IPS-11a (cell line): ENCODE data around the gene MED15.
"Not testable (repeated sequence)": the region's sequence is repeated elsewhere in the genome, so short reads cannot be mapped to it uniquely, and the experiment has no call there.

Experiments
- H3K4me3 ChIP-seq: one replicate; pipeline ENCODE4 v1.5.1; 2013; ENCODE audit warnings: low read depth, low read length, control low read depth

The MED15 gene

DNA sequence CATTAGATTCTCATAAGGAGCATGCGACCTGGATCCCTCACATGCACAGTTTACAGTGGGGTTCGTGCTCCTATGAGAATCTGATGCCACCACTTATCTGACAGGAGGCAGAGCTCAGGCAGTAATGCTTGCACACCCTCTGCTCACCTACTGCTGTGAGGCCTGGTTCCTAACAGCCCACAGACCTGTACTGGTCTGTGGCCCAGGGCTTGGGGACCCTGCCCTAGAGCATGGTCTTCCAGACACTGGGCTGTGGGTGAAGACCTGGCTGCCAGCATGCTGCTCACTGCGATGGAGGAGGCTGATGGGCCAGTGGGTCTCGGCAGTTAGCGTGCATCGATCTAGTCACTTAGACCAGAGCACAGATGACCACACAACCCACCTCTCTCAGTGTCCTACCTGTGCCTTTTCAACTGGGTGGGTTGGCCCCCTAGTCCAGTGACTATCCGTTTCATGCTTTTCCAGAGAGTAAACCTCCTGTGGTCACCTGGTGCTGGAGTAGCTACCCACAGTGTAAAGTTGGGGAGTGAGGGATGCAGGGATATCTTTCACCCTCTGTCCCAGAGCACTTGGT, 21.1 kb downstream of the MED15 start:
- no peak overlapping the region for H3K4me3 ChIP-seq

DNA sequence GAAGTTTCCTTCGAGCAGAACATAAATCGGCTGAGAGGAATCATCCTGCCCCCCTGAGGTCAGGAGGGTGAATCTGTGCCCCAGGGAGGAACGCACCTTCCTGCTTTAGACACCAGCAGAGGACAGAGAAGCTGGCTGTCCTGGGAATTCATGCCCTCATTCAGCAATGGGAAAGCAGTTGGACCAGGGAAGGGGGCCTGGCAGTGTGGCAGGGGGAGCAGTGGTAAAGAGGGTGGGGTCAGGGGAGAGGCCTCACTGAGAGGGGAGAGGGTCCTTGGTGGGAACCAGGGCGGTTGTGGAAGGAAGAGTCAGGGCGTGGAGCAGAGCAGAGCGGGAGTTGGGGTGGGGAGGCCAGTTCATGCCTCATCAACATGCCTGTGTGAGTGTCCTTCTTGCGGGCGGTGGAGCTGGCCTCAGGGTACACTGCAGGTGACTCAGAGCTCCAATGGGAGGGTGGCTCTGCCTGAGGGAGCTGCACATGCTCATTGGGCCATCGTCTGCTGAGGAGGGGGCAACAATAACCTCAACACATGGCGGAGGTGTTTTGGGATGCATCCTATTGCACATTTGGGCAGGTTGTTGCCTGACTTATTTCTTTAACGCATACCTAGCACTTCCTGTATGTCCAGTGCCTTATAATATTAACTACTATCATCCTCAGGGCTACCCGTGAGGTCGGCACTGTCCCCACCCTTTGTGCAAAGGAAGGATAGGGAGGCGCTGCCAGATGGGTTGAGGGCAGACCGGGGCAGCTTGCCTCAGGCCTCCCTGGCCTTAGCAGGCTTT, 23.2 kb downstream of the MED15 start:
- no peak overlapping the region for H3K4me3 ChIP-seq

GRCh38 chr22:20531154-20531403, 23.7 kb downstream of the MED15 start:
- H3K4me3 ChIP-seq = no peak overlapping the region

GRCh38 chr22:20531404-20532201, 24.2 kb downstream of the MED15 start:
- no peak overlapping the region for H3K4me3 ChIP-seq

GRCh38 chr22:20532256-20532993, 25.0 kb downstream of the MED15 start:
- H3K4me3 ChIP-seq = no peak overlapping the region

DNA sequence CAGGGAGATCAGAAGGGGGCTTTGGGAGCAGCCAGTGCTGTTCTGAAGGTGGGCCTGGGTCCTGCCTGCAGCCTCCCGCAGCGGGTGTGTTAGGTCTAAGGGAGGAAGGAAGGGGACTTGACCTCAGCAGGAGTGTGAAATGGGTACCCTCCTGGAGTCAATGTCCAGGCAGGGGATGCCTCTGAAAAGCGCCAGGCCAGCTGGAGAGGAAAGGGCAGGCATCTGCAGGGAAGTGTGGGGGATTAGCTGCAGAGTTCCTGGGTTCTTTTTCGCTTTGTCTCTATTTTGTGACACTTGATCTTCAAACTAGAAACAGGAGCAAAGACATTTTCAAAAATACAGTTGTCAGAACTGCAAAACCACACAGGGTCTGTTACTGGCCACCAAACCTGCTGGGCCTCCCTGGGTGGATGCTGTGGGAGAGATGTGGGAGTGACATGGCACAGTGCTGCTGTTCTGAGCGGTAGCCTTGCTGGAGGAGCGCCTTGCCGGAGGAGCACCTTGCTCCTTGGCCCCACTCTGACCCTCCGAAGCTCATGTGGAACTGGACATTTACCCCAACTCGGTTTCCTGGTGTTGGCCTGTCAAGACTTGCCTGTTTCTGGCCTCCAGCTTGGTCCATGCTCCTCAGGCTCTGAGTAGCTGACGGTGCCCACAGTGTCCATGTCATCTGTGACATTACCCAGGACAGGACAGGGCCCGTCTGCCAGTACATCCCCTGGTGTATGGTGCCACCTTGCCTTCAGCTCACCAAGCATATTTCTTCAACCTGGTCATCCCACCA, 25.9 kb downstream of the MED15 start:
- no peak overlapping the region for H3K4me3 ChIP-seq

DNA sequence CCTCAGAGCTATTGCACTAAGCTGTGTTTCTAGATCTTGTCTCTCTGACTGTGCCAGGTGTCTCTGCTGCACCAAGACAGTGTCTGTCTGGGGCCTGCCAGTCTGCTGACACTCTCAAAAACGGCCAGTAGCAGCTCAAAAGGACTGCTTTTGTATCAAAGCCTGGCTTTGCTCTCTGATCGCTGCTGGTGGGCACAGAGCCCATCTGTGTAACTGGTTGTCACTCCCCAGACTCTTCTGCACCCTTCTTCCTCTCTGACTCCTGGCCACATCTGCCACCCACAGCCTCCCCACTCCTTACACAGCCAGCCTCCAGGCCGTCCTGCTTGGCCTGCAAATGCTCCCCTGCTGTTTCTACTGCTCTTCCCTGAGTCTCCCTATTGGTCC, 26.5 kb downstream of the MED15 start:
- no peak overlapping the region for H3K4me3 ChIP-seq

- no peak overlapping the region for H3K4me3 ChIP-seq
Observed at GRCh38 chr22:20536590-20537324, 29.3 kb downstream of the MED15 start.

- H3K4me3 ChIP-seq = no peak overlapping the region
Observed at GRCh38 chr22:20537325-20537756, 29.9 kb downstream of the MED15 start.

DNA sequence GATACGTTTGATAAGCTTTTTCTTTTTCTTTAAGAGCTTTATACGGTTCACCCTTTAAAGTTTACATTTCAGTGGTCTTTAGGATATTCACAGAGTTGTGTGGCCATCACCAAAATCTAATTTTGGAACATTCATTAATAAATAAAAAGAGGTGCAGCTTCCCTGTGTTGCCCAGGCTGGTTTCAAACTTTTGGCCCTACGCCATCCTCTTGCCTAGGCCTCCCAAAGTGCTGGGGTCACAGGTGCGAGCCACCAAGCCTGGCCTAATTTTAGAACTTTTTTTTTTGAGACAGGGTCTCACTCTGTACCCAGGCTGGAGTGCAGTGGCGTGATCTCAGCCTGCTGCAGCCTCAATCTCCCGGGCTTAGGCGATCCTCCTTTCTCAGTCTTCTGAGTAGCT, 30.6 kb downstream of the MED15 start:
- H3K4me3 ChIP-seq = no peak overlapping the region

- H3K4me3 ChIP-seq = not testable (repeated sequence)
Observed at GRCh38 chr22:20538875-20539274, 31.5 kb downstream of the MED15 start.

DNA sequence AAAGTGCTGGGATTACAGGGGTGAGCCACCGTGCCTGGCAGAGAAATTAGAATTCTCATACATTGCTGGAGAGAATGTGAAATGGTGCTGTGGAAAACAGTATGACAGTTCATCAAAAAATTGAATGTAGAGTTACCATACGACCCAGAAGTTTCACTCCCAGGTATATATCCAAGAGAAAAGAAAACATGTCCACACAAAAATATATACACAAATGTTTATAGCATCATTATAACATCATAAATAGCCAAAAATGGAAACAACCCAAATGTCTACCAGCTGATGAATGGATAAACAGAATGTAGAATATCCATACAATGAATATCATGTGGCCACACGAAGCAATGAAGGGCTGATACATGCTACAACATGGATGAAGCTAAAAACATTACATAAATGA, 34.6 kb downstream of the MED15 start:
- H3K4me3 ChIP-seq = no peak overlapping the region

DNA sequence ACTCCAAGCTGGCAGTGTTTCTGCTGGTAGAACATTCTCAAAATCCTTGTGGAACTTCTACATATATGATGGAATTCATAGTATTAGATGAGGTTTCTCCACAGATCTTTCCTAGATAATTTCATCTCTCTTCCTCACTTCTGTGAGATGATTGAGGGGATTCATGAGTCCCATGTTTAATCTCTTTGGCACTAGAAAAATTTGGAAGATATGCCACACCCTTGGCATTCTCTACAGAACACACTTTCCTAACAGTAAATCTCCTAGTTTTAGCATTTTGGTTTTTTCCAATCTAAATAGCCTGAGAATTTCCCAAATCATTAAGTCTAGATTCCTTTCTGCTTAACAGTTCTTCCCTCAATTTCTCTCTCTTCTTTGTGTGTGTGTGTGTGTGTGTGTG, 35.3 kb downstream of the MED15 start:
- H3K4me3 ChIP-seq = no peak overlapping the region

GRCh38 chr22:20545318-20545634, 37.9 kb downstream of the MED15 start:
- H3K4me3 ChIP-seq = not testable (repeated sequence)

DNA sequence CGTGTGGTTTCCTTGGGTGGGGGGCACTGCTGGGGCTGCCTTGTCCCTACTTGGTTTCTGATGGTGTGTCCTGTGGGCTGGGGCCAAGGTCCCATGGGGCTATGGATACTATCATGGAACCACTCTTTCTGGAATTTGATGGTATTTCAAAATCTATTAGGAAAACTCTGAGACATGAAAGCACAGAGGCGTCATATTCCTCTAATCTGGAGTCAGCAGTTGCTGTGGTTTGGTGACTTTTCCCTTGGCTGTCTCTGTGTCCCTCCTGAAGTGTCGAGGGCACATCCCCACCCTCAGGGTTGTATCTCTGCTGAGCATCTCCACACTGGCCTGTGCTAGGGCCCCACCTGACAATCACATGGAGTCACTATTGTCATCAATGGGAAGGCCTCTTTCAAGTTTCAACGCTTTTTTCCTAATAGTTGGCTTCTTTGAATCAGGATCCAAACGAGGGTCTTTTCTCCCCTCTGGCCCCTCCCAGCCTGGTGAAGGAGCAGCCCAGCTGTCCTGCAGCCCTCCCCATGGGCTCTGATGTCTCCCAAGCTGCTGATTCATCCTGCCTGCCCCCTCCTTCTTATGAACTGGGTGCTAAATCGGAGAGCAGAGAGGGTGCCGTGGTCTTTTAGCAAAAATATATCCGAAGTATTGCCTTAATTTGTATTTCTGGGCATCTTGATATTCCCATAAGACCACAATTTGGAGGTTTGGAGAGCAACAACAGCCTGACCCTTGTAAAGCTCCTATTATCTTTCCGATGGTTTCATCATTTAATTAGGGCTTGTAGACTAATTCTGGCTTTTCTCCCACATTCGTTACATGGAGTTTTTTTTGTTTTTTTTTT, 38.5 kb downstream of the MED15 start:
- H3K4me3 ChIP-seq = no peak overlapping the region

DNA sequence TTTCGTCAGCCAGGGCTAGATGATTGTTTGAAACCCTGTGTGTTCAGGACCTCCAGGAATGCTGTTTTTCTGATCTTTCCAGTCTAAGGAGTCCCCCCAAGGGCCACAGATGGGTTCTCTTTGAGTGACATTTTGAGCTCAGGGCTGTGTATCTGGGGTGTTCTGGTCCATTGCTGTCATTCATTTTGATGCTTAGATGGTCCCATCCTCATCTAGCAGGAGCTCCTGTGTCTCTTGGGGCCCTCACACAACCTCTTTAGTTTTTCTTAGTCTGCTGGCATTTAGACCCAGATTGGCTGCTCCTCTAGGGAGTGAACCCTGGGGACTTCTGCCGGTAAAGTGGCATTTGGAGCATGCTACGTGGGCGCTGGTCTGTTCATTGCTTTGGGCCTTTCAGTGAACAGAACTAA, 39.1 kb downstream of the MED15 start:
- H3K4me3 ChIP-seq = no peak overlapping the region

DNA sequence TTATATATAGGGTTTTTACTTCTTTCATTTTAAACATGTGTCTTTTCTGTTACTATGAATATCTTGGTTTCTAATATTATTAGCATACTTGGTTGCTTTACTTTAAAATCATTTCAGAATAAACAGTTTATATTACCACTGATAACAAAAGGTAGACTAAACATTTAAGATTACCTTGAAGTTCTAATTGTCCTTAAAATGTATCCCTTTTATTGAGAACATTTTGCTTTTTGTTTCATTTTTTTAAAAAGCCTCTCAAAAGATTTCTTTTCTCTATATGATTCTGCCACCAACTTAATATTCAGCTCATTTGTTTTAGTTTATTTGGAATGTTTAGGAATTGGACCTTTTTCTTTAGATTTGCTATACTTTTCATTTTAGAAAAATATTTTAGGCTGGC, 39.6 kb downstream of the MED15 start:
- no peak overlapping the region for H3K4me3 ChIP-seq

DNA sequence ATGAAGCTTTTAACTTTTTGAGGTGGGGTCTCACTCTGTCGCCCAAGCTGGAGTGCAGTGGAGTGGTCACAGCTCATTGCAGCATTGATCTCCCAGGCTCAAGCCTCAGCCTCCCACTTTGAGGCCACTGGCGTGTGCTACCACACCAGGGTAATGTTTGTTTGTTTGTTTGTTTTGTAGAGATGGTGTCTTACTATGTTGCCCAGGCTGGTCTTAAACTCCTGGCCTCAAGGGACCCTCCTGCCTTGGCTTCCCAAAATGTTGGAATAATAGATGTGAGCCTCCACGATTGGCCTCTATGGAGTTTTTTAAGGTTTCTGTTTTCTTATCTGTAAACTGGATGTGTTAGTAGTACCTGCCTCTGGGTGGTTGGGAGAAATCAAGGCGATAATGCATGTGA, 41.4 kb downstream of the MED15 start:
- H3K4me3 ChIP-seq = no peak overlapping the region

DNA sequence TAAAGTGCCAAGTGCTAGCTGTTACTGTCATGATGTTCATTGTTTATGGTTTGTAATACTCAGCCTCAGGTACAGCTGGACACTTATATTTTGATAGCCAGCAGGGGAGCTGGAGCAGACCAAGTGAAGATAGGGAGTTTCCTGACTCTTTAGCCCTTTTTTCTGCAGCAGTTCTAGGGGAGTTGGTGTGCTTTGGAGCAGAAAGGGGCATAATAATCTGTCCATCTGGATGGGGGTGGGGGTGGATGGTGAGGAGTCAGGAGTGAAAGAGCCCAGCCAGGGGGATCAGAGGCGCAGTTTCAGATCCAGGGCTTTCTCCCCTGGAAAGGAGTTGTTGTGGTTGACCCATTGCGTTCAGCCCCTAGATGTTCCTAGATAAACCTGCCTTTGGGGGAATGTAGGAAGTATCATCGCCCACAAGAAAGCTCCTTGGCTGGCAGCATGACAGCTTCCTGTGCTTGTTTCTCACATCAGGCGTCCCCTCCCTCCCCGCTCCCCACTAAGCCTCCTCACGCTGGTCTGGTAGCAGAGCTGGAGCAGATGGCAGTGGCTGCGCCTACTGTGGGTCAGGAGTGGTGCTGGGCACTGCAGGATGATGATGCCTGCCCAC, 41.9 kb downstream of the MED15 start:
- H3K4me3 ChIP-seq = no peak overlapping the region
